GM10248 (cell line): Measurements from ENCODE around the gene MLN.
A peak's percentile ranks its signal among the peaks of the same experiment; 100 is the strongest.

ENCODE experiments used
- CTCF ChIA-PET: fragments of 300-600 bp; sonication (Branson Sonifier 250); formaldehyde crosslinking; extraction: SDS; loops from one replicate; lab custom pipeline; 2021; ENCODE audit warnings: antibody characterized with exemption; lab: Yijun Ruan, JAX
- POLR2A ChIA-PET: fragments of 350-650 bp; sonication (Branson Sonifier 250); formaldehyde crosslinking; extraction: SDS; loops from one replicate; lab custom pipeline; 2020; ENCODE audit warnings: antibody characterized with exemption; lab: Yijun Ruan, JAX
- DNase-seq: peaks from one replicate; pipeline ENCODE4 v3.0.0; 2012; ENCODE audit errors: extremely low spot score
- CTCF ChIP-seq: IDR thresholded peaks from 2 replicates; pipeline ENCODE4 v1.5.1; 2012; ENCODE audit warnings: mild to moderate bottlenecking, low read depth; ENCODE audit errors: extremely low read depth, missing control alignments, control extremely low read depth

Gene MLN

DNA sequence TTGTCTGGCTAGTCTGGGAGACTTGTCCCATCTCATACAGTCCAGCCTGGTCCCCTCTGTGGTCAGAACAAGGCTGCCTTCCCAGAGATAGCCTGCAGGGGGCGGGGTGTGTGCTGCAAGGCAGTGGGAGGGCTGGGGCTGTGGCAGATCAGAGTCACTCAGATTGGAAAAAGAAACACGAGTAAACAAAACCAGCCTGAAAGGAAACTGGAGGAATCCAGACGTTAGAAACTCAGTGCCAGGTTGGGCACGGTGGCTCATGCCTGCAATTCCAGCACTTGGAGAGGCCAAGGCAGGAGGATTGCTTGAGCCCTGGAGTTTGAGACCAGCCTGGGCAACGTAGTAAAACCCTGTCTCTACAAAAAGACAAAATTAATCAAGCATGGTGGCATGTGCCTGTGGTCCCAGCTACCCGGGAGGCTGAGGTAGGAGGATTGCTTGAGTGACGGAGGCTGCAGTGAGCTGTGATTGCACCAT is 35.1 kb downstream of the MLN start:
- peak; percentile 83 for DNase-seq
- peak; percentile 73 for TF ChIP-seq CTCF
- POLR2A ChIA-PET, result no interaction called here
- CTCF ChIA-PET, result interaction anchor here (1.0 to 10.1 kb wide), 17 partner anchors 8 to 481 kb away, joined by 3 to 82 read pairs (median 4); partner anchors contain the start of gene LEMD2

- ChIA-PET CTCF (interaction anchor here (0.7 to 10.1 kb wide), 20 partner anchors 7 to 387 kb away, joined by 3 to 82 read pairs (median 4); no protein-coding TSS in a partner anchor), POLR2A (no interaction called here)
- TF ChIP-seq CTCF, result no peak
- no peak for DNase-seq
Observed at GRCh38 chr6:33766921-33767907, 36.6 kb downstream of the MLN start.

DNA sequence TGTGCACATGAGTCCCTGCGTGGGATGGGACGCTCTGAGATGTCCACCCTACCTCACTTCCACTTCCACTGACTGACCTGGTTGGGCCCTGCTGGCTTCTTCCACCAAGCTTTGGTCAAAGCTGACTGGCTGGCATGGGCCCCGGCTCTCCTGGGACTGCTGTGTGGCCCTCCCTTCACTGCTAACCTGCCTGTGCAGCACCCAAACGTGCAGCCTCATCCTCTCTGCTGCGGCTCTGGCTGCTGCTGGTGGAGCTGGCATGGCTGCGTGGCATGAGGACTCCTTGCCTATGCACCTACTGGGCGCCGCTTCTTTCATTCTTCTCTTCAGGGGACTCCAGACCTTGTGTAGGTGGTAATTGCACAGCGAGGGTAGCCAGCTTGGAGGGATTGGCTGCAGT is 38.4 kb downstream of the MLN start:
- DNase-seq, result no peak
- ChIA-PET CTCF (interaction anchor here (5.2 to 8.6 kb wide), 2 partner anchors 14 to 389 kb away, joined by 44 to 82 read pairs; no protein-coding TSS in a partner anchor), POLR2A (no interaction called here)
- TF ChIP-seq CTCF, result no peak

DNA sequence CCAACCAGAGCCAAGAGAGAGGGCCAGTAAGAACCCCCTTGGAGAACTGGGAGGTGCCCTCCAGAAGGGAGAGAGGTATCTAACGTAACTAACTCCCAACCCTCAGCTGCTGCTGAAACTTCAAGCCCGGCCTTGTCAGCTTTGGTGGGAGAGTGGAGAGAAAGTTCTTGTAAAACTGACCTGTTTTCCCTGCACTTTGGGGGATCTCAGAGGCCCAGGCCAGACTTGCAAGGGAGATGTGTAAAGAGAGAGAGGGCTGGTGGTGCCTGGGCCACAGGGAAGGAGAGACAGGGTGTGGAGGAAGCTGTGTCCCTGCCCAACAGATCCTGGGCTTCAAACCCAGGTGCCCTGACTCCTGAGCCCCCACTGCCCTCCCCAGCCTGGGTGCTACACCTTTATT is 39.8 kb downstream of the MLN start:
- no peak for DNase-seq
- no peak for TF ChIP-seq CTCF
- CTCF ChIA-PET, result interaction anchor here (2.2 to 8.3 kb wide), 4 partner anchors 7 to 178 kb away, joined by 7 to 78 read pairs (median 18); partner anchors contain the start of gene UQCC2
- POLR2A ChIA-PET, result no interaction called here

DNA sequence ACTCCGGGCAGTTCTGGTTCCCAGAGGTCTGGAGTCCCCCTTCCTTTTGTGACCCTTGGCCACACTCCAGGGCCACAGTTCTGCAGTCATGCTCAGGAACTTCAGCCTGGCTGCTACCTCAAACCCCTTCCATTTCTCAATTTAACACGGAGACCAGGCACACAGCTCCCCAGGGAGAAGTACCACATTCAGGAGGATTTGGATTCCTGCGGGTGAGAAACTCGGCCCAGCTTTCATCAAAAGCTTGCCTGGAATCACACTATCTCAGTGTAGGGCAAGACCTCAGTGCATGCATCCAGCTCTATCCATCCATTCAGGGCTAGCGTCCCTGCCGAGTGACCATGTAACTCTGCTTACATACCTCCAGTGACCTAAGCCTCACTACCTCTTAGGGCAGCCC is 40.3 kb downstream of the MLN start:
- no peak for TF ChIP-seq CTCF
- ChIA-PET POLR2A (no interaction called here), CTCF (interaction anchor here (2.2 to 8.3 kb wide), 4 partner anchors 7 to 177 kb away, joined by 7 to 78 read pairs (median 18); partner anchors contain the start of gene UQCC2)
- DNase-seq, result no peak

- DNase-seq, result no peak
- POLR2A ChIA-PET, result no interaction called here
- no peak for TF ChIP-seq CTCF
- CTCF ChIA-PET, result interaction anchor here (2.2 to 8.3 kb wide), 4 partner anchors 8 to 176 kb away, joined by 7 to 78 read pairs (median 18); partner anchors contain the start of gene UQCC2
Observed at GRCh38 chr6:33762713-33763112, 41.1 kb downstream of the MLN start.
